Uterus (tissue), 2 donors: Measurements from ENCODE around the gene PDE1C.

Experiments
- POLR2A ChIP-seq, 2 donors: fragments of 450-650 bp; IDR thresholded peaks; one replicate each; pipeline ENCODE4 v1.6.1; 2016; ENCODE audit warnings: antibody characterized with exemption in 2 of 2, mild to moderate bottlenecking in 1 of 2, moderate library complexity in 1 of 2
- TF ChIP-seq, protein P1 (sequence below), 4 experiments: fragments of 200-600 bp in 2 of 4; fragments of 450-650 bp in 2 of 4; sonication (generic) in 2 of 4; IDR thresholded peaks; one replicate each; pipeline ENCODE4 v1.5.1; 2016 to 2019; ENCODE audit warnings: antibody characterized with exemption in 4 of 4, mild to moderate bottlenecking in 2 of 4, moderate library complexity in 1 of 4

- TF ChIP-seq, protein P1, sequence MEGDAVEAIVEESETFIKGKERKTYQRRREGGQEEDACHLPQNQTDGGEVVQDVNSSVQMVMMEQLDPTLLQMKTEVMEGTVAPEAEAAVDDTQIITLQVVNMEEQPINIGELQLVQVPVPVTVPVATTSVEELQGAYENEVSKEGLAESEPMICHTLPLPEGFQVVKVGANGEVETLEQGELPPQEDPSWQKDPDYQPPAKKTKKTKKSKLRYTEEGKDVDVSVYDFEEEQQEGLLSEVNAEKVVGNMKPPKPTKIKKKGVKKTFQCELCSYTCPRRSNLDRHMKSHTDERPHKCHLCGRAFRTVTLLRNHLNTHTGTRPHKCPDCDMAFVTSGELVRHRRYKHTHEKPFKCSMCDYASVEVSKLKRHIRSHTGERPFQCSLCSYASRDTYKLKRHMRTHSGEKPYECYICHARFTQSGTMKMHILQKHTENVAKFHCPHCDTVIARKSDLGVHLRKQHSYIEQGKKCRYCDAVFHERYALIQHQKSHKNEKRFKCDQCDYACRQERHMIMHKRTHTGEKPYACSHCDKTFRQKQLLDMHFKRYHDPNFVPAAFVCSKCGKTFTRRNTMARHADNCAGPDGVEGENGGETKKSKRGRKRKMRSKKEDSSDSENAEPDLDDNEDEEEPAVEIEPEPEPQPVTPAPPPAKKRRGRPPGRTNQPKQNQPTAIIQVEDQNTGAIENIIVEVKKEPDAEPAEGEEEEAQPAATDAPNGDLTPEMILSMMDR (IDR thresholded peaks at IDR 0.05): no peak
- TF ChIP-seq POLR2A (IDR thresholded peaks at IDR 0.05): no peak
Measured at GRCh38 chr7:31921047-31921446, 149.2 kb downstream of the PDE1C start.
